ENCODE results near the gene CFC1.
"Not testable (repeated sequence)": the region's sequence is repeated elsewhere in the genome, so short reads cannot be mapped to it uniquely, and the experiment has no call there.

DNA sequence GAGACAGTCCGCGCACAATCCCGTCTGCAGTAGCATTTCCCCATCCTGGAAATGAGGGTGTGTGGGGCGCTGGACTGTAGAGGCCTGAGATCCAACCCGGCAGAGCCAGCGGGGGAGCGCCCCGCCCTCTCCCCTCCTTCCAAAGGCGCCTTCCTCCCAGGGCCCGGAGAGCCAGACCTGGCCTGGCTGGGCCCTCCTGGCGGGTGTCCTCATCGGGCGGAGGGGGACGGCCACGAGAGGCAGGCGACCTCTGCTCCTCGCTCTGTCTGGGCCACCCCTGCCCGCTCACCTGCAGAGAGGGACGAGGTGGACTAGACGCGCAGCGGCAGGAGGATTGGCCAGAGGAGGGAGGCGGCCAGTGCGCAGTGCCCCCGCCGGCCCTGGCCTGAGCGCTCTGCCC, 49.9 kb downstream of the CFC1 start:
- TF ChIP-seq, protein P1, sequence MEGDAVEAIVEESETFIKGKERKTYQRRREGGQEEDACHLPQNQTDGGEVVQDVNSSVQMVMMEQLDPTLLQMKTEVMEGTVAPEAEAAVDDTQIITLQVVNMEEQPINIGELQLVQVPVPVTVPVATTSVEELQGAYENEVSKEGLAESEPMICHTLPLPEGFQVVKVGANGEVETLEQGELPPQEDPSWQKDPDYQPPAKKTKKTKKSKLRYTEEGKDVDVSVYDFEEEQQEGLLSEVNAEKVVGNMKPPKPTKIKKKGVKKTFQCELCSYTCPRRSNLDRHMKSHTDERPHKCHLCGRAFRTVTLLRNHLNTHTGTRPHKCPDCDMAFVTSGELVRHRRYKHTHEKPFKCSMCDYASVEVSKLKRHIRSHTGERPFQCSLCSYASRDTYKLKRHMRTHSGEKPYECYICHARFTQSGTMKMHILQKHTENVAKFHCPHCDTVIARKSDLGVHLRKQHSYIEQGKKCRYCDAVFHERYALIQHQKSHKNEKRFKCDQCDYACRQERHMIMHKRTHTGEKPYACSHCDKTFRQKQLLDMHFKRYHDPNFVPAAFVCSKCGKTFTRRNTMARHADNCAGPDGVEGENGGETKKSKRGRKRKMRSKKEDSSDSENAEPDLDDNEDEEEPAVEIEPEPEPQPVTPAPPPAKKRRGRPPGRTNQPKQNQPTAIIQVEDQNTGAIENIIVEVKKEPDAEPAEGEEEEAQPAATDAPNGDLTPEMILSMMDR (IDR thresholded peaks at IDR 0.05), result not testable (repeated sequence)
- not testable (repeated sequence) for TF ChIP-seq POLR2A (IDR thresholded peaks at IDR 0.05; ENCODE audit: low read depth); POLR2AphosphoS5 (IDR thresholded peaks at IDR 0.05); EP300 (IDR thresholded peaks at IDR 0.05)
